DMS114 treated with DMSO at 0.1 percent for 48 hours (cell line): ENCODE results near the gene DNAJB11.
A peak's percentile ranks its signal among the peaks of the same experiment; 100 is the strongest.
"Not testable (repeated sequence)": the region's sequence is repeated elsewhere in the genome, so short reads cannot be mapped to it uniquely, and the experiment has no call there.

Experiments
- DNase-seq: peaks from one replicate; lab custom pipeline; 2025; ENCODE audit not compliant: unreplicated experiment; lab: John Stamatoyannopoulos, UW

DNAJB11 gene

DNA sequence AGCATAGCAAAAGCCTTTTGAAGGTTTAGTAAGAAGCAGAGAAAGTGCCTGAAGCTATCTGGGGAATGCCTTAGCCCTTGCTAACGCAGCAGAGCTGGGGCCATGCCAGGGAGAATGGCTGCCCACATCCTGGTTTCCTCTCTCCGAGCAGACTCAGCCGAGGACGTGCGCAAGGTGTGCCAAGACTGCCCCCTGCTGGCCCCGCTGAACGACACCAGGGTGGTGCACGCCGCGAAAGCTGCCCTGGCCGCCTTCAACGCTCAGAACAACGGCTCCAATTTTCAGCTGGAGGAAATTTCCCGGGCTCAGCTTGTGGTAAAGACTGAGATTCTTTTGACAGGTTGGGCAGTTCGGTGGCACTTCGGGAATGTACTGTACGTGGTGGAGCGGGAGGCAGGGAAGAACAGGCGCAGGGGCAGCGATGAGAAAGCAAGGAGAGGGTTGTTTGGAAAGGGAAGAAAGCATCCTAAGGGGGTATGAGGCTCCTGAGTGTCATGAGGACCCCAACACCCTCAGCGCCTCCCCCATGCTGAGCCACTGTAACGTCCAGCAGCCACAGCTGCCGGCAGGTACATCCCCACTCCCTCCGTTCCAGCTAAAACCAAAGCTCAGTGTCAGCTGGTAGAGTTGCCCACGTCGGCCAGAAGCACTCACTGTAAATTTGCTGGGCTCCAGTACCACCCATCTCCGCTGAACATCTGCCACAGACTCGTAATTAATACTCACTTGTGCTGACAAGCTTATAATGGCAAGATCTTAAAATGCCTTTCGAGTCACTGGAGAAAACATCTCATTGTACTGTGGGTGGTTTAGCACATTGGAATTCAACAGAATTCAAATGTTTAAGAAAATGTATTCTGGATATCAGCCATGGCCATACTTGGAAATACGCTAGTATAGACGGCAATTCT lies 46.8 kb downstream of the DNAJB11 start:
- peak; percentile 59 for DNase-seq

GRCh38 chr3:186618318-186618938 lies 47.9 kb downstream of the DNAJB11 start:
- no peak for DNase-seq

DNA sequence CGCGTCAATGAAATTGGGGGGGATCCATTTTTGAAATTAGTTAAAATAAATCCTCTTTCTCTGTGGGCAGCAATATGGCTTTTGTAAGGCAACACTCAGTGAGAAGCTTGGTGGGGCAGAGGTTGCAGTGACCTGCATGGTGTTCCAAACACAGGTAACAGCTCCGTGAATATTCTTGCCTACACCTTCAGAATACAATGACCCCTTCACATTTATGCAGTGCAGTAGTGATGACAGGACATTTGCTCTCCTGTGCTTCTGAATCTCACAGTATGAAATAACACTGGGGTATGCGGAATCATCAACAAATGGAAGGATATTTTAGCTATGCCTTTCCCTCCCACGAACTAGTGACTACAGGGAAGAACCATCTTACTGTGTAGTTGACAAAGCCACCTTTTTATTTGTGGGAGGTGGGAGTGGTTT lies 49.3 kb downstream of the DNAJB11 start:
- DNase-seq, result no peak

DNA sequence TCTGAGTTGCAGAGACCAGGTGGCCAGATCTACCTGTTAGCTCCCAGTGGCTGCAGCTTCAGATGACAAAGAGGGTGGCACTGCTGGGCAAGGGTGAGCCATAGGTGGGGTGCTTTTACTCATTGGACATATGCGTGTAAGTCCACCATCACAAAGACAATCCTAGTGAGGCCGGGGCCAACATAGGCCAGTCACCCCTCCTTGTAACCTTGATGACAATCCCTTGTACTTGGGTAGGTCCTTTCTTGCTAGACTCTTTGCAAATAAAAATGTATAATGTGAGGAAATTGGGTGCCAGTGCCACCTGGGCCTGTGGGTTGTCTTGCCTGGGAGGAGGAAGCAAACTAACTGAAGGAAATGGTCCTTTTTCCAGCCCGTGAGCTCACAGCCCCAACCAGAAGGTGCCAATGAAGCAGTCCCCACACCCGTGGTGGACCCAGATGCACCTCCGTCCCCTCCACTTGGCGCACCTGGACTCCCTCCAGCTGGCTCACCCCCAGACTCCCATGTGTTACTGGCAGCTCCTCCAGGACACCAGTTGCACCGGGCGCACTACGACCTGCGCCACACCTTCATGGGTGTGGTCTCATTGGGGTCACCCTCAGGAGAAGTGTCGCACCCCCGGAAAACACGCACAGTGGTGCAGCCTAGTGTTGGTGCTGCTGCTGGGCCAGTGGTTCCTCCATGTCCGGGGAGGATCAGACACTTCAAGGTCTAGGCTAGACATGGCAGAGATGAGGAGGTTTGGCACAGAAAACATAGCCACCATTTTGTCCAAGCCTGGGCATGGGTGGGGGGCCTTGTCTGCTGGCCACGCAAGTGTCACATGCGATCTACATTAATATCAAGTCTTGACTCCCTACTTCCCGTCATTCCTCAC lies 49.9 kb downstream of the DNAJB11 start:
- no peak for DNase-seq

- DNase-seq, result no peak
Measured at GRCh38 chr3:186621894-186622650, 51.6 kb downstream of the DNAJB11 start.

- DNase-seq, result no peak
Measured at GRCh38 chr3:186622651-186623310, 52.3 kb downstream of the DNAJB11 start.

DNA sequence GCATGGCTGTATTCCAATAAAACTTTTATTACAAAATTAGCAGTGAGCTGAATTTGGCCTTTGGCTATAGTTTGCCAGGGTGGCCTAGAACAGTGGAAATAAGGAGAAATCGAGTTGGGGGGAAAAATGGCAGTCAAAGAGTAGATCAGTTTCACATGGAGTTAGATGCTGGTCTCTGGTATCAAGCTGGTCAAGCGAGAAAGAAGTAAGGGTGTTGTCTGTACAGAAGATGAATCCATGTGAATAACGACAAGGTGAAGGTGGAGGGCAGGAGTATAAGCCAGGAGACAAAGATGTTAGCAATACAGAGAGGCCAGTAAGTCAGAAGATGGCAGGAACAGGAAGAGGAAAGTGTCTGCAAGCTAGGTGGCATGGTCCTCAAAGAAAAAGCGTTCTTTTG lies 54.1 kb downstream of the DNAJB11 start:
- no peak for DNase-seq

DNA sequence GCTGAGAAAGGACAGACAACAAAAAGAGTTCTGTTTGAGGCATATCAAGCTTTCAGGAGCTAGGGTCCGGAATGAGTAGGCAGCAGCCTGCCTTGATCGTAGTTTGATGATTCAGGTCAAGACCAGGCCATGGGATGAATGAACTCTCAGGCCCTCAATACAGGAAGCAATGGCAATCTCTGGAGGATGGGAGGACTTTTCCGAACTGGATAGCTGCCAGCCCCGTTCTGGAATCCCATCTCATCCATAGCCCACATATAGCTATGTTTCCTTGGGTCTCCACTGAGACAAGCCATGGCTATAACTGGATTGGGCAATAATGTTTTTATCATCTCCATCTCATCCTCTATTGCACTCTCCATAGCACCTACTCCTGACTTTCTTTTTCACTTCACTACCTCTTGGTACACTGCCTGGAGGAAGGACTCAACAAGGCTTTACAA lies 55.1 kb downstream of the DNAJB11 start:
- DNase-seq, result no peak

DNA sequence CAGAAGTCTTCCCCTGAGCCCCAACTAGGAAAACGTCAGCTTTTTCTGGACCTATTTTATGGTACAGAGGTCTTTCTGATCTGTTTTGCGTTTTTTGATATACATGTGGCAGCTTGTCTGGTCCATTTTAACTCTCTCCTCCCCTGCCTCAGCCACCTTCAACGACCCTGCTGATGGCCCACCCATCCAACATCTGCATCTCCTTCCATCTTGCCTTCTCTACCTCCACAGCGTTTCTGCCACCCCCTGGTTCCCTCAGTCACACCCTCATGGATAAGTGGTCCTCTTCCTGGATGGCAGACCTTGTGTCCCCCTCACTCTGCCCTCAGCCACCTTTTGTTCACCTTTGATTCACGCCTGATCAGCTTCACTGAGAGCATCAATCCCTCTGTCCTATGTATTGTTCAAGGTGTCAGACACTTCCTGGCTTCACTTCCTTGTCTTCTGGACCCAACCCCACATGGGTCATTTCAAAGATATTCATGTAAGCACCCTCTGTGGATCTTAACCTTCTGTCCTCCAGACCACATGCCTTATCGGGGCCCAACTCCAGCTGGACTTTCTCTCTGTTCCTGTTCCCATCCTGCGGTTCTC lies 55.8 kb downstream of the DNAJB11 start:
- no peak for DNase-seq

- no peak for DNase-seq
Measured at GRCh38 chr3:186627852-186628414, 57.4 kb downstream of the DNAJB11 start.

GRCh38 chr3:186628756-186629155 lies 58.2 kb downstream of the DNAJB11 start:
- no peak for DNase-seq

DNA sequence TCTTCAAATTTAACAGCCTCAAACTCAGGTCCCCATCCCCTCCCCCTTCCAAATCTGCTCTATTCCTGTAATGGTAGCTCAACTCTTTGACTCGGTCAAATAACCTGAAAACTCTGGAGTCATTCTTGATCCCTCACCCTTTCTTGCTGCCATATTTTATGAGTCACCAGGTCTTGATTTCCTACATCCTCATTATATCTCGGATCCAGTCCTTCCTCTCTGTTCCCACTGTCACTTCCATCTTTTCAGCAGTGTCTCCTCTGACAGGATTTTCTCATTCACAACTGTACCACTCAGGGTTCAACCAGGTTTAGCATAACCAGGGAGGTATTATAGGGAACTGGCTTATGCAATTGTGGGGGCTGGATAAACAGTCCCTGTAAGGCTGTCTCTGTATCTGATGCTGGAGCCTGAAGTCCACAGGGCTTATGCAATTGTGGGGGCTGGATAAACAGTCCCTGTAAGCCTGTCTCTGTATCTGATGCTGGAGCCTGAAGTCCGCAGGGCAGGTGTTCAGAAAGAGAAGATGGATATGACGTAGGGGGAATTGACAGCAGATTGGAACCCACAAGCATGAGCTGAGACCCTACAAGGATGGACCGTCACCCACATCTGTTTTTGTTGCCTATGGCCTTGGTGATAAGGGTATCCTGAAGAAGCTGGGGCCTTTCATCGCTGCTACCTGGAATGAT lies 60.6 kb downstream of the DNAJB11 start:
- no peak for DNase-seq

- no peak for DNase-seq
Measured at GRCh38 chr3:186633481-186633880, 63.0 kb downstream of the DNAJB11 start.

DNA sequence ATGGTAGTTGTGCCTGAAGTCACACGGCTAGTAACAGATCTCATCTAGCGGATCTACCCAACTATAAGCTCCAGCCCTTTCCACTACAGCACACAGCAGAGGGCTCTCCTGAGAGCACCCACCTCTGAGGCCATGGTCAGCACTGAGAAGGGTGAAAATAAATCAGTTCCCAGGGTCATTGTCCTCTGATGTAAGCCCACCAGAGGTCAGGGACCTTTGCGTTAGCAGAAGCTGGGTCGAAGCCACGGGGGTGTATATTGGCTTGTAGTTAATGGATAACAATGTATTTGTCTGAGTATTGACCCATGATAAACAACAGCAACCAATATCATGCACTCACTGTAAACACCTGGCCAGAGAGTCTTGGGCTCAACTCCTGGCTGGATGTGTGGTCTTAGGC lies 63.7 kb downstream of the DNAJB11 start:
- DNase-seq, result not testable (repeated sequence)
